Measurements from ENCODE around the gene GIT2.

DNA sequence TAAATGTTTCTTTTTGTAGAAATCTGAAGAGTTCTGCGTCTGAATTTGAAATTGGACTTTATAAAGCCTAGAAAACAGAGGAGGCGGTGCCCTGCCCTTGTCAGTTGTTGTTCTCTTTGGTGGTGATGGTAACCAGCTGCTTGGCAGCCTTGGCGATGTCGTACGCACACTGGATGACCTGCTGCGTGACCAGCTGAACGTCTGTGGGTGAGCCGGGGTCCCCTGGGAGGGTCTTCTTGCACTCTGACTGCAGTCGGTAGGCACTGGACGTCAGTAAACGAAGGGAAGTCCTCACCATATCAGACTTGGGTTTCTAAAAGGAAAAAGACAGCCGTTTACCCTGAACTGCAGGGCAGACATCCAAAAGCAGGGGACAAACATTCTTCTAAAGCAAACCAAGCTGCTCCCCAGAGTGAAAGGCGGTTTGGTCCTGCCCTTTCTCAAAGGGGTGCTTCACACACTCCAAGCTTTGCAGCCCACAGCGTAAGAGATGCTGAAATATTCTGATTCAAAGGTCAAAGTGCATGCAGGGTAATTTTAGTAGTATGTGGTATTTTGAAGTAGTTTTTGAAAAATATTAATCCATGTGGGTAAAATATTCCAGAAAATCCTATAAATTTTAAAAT is 63.2 kb downstream of the GIT2 start:
- TF ChIP-seq, protein P1, sequence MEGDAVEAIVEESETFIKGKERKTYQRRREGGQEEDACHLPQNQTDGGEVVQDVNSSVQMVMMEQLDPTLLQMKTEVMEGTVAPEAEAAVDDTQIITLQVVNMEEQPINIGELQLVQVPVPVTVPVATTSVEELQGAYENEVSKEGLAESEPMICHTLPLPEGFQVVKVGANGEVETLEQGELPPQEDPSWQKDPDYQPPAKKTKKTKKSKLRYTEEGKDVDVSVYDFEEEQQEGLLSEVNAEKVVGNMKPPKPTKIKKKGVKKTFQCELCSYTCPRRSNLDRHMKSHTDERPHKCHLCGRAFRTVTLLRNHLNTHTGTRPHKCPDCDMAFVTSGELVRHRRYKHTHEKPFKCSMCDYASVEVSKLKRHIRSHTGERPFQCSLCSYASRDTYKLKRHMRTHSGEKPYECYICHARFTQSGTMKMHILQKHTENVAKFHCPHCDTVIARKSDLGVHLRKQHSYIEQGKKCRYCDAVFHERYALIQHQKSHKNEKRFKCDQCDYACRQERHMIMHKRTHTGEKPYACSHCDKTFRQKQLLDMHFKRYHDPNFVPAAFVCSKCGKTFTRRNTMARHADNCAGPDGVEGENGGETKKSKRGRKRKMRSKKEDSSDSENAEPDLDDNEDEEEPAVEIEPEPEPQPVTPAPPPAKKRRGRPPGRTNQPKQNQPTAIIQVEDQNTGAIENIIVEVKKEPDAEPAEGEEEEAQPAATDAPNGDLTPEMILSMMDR (IDR thresholded peaks at IDR 0.05 in 8 of 11, conservative IDR thresholded peaks at IDR 0.05 in 3 of 11): no peak
- no peak for TF ChIP-seq POLR2A (IDR thresholded peaks at IDR 0.05)
- peak; percentile 72 to 83 (median 82) for TF ChIP-seq POLR2AphosphoS5 (IDR thresholded peaks at IDR 0.05)

Data from spleen (tissue), 7 donors.